OCI-LY3 (cell line): ENCODE results near the gene EBLN1.

Source experiments
- EZH2phosphoT487 ChIP-seq: fragments of 200-600 bp; shearing (Covaris generic); IDR thresholded peaks from 2 replicates; pipeline ENCODE4 v1.6.1; 2018; ENCODE audit warnings: antibody characterized with exemption, mixed run types, low read depth
- TF ChIP-seq, protein P1 (sequence below): fragments of 200-600, 300-600 bp; sonication (generic); IDR thresholded peaks from 2 replicates; pipeline ENCODE4 v1.5.1; 2014; ENCODE audit warnings: antibody characterized with exemption, low read length, low read depth

DNA sequence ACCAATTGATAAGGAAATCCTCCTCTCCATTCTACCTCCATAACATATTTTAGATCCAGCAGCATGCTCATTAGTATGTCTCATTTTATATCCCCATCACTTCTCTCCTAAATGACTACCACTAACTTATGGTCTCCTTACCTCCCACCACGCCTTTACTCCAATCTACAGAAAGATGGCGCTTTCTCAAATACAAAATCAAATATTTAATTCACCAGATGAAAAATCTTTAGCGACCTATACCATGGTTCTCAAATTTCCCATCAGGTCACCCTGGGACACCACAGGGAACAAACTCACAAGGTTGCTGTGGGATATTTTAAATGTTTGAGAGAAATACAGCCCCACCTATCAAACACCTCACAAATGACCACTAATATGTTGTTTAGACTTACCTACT lies 27.0 kb upstream of the EBLN1 start:
- TF ChIP-seq, protein P1, sequence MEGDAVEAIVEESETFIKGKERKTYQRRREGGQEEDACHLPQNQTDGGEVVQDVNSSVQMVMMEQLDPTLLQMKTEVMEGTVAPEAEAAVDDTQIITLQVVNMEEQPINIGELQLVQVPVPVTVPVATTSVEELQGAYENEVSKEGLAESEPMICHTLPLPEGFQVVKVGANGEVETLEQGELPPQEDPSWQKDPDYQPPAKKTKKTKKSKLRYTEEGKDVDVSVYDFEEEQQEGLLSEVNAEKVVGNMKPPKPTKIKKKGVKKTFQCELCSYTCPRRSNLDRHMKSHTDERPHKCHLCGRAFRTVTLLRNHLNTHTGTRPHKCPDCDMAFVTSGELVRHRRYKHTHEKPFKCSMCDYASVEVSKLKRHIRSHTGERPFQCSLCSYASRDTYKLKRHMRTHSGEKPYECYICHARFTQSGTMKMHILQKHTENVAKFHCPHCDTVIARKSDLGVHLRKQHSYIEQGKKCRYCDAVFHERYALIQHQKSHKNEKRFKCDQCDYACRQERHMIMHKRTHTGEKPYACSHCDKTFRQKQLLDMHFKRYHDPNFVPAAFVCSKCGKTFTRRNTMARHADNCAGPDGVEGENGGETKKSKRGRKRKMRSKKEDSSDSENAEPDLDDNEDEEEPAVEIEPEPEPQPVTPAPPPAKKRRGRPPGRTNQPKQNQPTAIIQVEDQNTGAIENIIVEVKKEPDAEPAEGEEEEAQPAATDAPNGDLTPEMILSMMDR, result no peak
- no peak for TF ChIP-seq EZH2phosphoT487
